Measurements from ENCODE around the gene NINL.

- TF ChIP-seq CTCF (IDR thresholded peaks at IDR 0.05) (no peak), POLR2A (IDR thresholded peaks at IDR 0.05) (no peak), POLR2AphosphoS5 (IDR thresholded peaks at IDR 0.05) (no peak), EP300 (IDR thresholded peaks at IDR 0.05) (no peak)
Measured at GRCh38 chr20:25545171-25545570, 40.2 kb downstream of the NINL start.
